ENCODE measurements around the gene ABLIM2. TPM values are rescaled to one million over a fixed set of nuclear protein-coding genes. Genes with fewer than 3 reads are reported as not detected.

ABLIM2 gene
- total RNA-seq, 1 experiment from 2014 or later = 1.0 TPM

GRCh38 chr4:8131826-8132225, 26.8 kb downstream of the ABLIM2 start:
- Histone ChIP-seq H4K20me1 (ENCODE audit: control insufficient read depth, insufficient read depth, insufficient read length) (no peaks in the 10 kb centered on the region), H2BK120ac (ENCODE audit: low read depth, low read length, poor library complexity, severe bottlenecking) (no peak overlapping the region), H3K4me2 (ENCODE audit: insufficient read depth, insufficient read length, low read length) (no peak overlapping the region), H2AFZ (ENCODE audit: low read length) (no peak overlapping the region), H3K27me3 (ENCODE audit: insufficient read depth, low read length) (no peaks in the 10 kb centered on the region), H3K79me2 (ENCODE audit: insufficient read depth, low read length) (no peaks in the 10 kb centered on the region), H3K23ac (ENCODE audit: insufficient read length, low read depth, low read length) (no peak overlapping the region), H3K79me1 (ENCODE audit: insufficient read depth, low read depth, low read length, poor library complexity, severe bottlenecking) (no peaks in the 10 kb centered on the region), H3K9me3 (ENCODE audit: control insufficient read depth, low read depth, low read length) (no peaks in the 10 kb centered on the region), H3K4ac (ENCODE audit: low read depth, low read length) (no peak overlapping the region), H3T11ph (ENCODE audit: low read length) (no peak overlapping the region), H2BK20ac (ENCODE audit: low read depth, low read length, poor library complexity, severe bottlenecking) (no peak overlapping the region), H2BK5ac (ENCODE audit: insufficient read length, low read length) (no peak overlapping the region), H4K5ac (ENCODE audit: insufficient read length, low read depth, low read length) (no peak overlapping the region), H4K91ac (ENCODE audit: insufficient read length, low read depth, low read length) (no peak overlapping the region), H3K18ac (ENCODE audit: insufficient read length, low read depth, low read length) (no peak overlapping the region), H3K23me2 (ENCODE audit: insufficient read length, low read depth, low read length, poor library complexity, severe bottlenecking) (no peaks in the 10 kb centered on the region), H4K8ac (replicated peaks; ENCODE audit: insufficient read length, low read depth, low read length) (no peak overlapping the region), H3K14ac (ENCODE audit: insufficient read depth, low read length) (no peak overlapping the region), H3K27ac (ENCODE audit: insufficient read length, low read depth, low read length) (no peak overlapping the region), H2AK5ac (ENCODE audit: insufficient read length, low read length) (no peak overlapping the region), H3K9ac (ENCODE audit: extremely low read depth, insufficient read length, low read length) (no peak overlapping the region), H2BK15ac (ENCODE audit: low read depth, low read length) (no peak overlapping the region), H3K56ac (ENCODE audit: insufficient read length, low read depth, low read length) (no peak overlapping the region), H3K4me1 (ENCODE audit: insufficient read depth, low read length) (no peaks in the 10 kb centered on the region; the same call in 1 of the 2 replicates), H2BK12ac (ENCODE audit: insufficient read length, low read depth, low read length) (no peak overlapping the region)
- H3K27ac Mint-ChIP-seq = no peak overlapping the region
- TF ChIP-seq CTCF (conservative IDR thresholded peaks at IDR 0.05) = no peak
- H3K4me3 Mint-ChIP-seq = no peak overlapping the region
- no peak for DNase-seq
- peaks cover 28 to 37% of the 10 kb centered on the region in 2 experiments for H3K4me1 Mint-ChIP-seq
- peaks cover 4% of the 10 kb centered on the region for H3K27me3 Mint-ChIP-seq (ENCODE audit: low read depth)
- H3K9me3 Mint-ChIP-seq = no peaks in the 10 kb centered on the region
- no peaks in the 10 kb centered on the region for H3K36me3 Mint-ChIP-seq (ENCODE audit: insufficient read depth in 1 of 3, low read depth in 3 of 3)
- WGBS (ENCODE audit: extremely low coverage, insufficient read length, low lambda C conversion rate) = no CpG with 5 or more reads among the region's 18 CpGs
